GM12878 (cell line): Measurements from ENCODE around the gene SIPA1. TPM values are rescaled to one million over a fixed set of nuclear protein-coding genes. Genes with fewer than 3 reads are reported as not detected.

Experiments
- BACH1 ChIP-seq: fragments of 450-650 bp; IDR thresholded peaks from 2 replicates; pipeline ENCODE4 v1.6.1; 2017; ENCODE audit warnings: mild to moderate bottlenecking, borderline replicate concordance
- BCL11A ChIP-seq: IDR thresholded peaks from 2 replicates; pipeline ENCODE4 v1.6.1; 2011; ENCODE audit warnings: low read depth, low read length
- BHLHE40 ChIP-seq, 2 experiments: fragments of 450-650 bp in 1 of 2; IDR thresholded peaks; 2 replicates each; pipeline ENCODE4 v1.6.1; 2011 to 2017; ENCODE audit warnings: low read depth in 2 of 2, borderline replicate concordance in 1 of 2, improper control_type of control experiment in 1 of 2, low read length in 1 of 2, mild to moderate bottlenecking in 1 of 2
- CHD2 ChIP-seq: IDR thresholded peaks from 2 replicates; pipeline ENCODE4 v1.6.1; 2011; ENCODE audit warnings: low read depth, low read length, improper control_type of control experiment, borderline replicate concordance
- EGR1 ChIP-seq, 2 experiments: IDR thresholded peaks; 1 replicate in 1 of 2; 2 replicates in 1 of 2; pipeline ENCODE4 v1.6.1; 2011 to 2012; ENCODE audit warnings: low read depth in 2 of 2, low read length in 2 of 2, borderline replicate concordance in 1 of 2, mild to moderate bottlenecking in 1 of 2, moderate library complexity in 1 of 2
- ELK1 ChIP-seq: IDR thresholded peaks from 2 replicates; pipeline ENCODE4 v1.6.1; 2012; ENCODE audit warnings: low read depth, low read length, improper control_type of control experiment
- HCFC1 ChIP-seq: fragments of 150-350 bp; IDR thresholded peaks from 2 replicates; pipeline ENCODE4 v1.6.1; 2014; ENCODE audit warnings: low read length
- HSF1 ChIP-seq: fragments of 150-350 bp; IDR thresholded peaks from 2 replicates; pipeline ENCODE4 v1.6.1; 2014; ENCODE audit warnings: mild to moderate bottlenecking, low read depth, low read length
- IKZF2 ChIP-seq, 2 experiments: fragments of 450-650 bp; IDR thresholded peaks; 2 replicates each; pipeline ENCODE4 v1.6.1; 2017; ENCODE audit warnings: mild to moderate bottlenecking in 2 of 2, moderate library complexity in 2 of 2
- MLLT1 ChIP-seq: fragments of 450-650 bp; IDR thresholded peaks from 2 replicates; pipeline ENCODE4 v1.6.1; 2016; ENCODE audit warnings: mild to moderate bottlenecking
- MYB ChIP-seq: fragments of 150-350 bp; IDR thresholded peaks from 2 replicates; pipeline ENCODE4 v1.6.1; 2014; ENCODE audit warnings: mild to moderate bottlenecking, low read depth, low read length, borderline replicate concordance
- NBN ChIP-seq: fragments of 450-650 bp; IDR thresholded peaks from 2 replicates; pipeline ENCODE4 v1.6.1; 2016
- NFYB ChIP-seq: IDR thresholded peaks from 2 replicates; pipeline ENCODE4 v1.6.1; 2011; ENCODE audit warnings: low read depth, mild to moderate bottlenecking, low read length, improper control_type of control experiment, moderate library complexity; ENCODE audit not compliant: insufficient read depth
- USF2 ChIP-seq: IDR thresholded peaks from 2 replicates; pipeline ENCODE4 v1.6.1; 2011; ENCODE audit warnings: low read depth, low read length, improper control_type of control experiment, borderline replicate concordance
- ZBTB11 ChIP-seq: fragments of 450-650 bp; formaldehyde crosslinking; IDR thresholded peaks from 2 replicates; pipeline ENCODE4 v1.5.0; 2022; ENCODE audit warnings: mild to moderate bottlenecking, missing genetic modification characterization
- ZBTB33 ChIP-seq: fragments of 450-650 bp; IDR thresholded peaks from 2 replicates; pipeline ENCODE4 v1.6.1; 2017; ENCODE audit warnings: mild to moderate bottlenecking
- ZNF217 ChIP-seq: fragments of 450-650 bp; IDR thresholded peaks from 2 replicates; pipeline ENCODE4 v1.6.1; 2017; ENCODE audit warnings: antibody characterized with exemption, mild to moderate bottlenecking
- ZNF274 ChIP-seq: IDR thresholded peaks from one replicate; pipeline ENCODE4 v1.8.0; 2011; ENCODE audit not compliant: insufficient read length, insufficient read depth
- polyA plus RNA-seq, 11 experiments: library from polyadenylated mRNA; depleted of rRNA in 4 of 11; unstranded in 6 of 11; stranded (reverse) in 5 of 11; fragments of >200 nt; fragmentation: Nextera tagmentation in 4 of 11; fragmentation: Illumina TruSeq in 1 of 11; extraction: Ambion mirVana in 4 of 11; extraction: Trizol in 1 of 11; gene quantifications; 1 replicate in 1 of 11; 2 replicates in 10 of 11; pipeline versions ENCODE4 v1.2.1 to v1.2.3, GENCODE V29; 2011 to 2016; ENCODE audit warnings: inconsistent platforms in 2 of 11, missing spikeins in 2 of 11, low read depth in 1 of 11
- total RNA-seq, 4 experiments: library from RNA; depleted of rRNA in 3 of 4; stranded (reverse); fragments of >200 nt in 3 of 4; fragmentation: Illumina TruSeq in 1 of 4; extraction: Trizol in 1 of 4; gene quantifications; 2 replicates each; pipeline versions ENCODE4 v1.2.1 to v1.2.3, GENCODE V29; 2013 to 2021

SIPA1 gene
- total and polyA plus RNA-seq, 10 of the 15 experiments (the other 5 are each of a cell fraction or from before 2014, with no cell fraction given), result 1.0 to 139 (median 33.4) TPM

GRCh38 chr11:65652511-65653228, 14.8 kb downstream of the SIPA1 start (continued):
- TF ChIP-seq ZBTB11 (CRISPR knock-in tag) (0 out of 2 replicates have a peak, but pooled peaks have one; percentile 10), ZNF217 (no peak), USF2 (no peak), ELK1 (peak; percentile 50; the same call in 1 of the 2 replicates), CHD2 (peak; percentile 50; the same call in 1 of the 2 replicates), BHLHE40 (IDR thresholded peaks at IDR 0.05; ENCODE audit: borderline replicate concordance in 1 of 2, low read depth in 2 of 2, low read length in 1 of 2) (peak in 1 of 2 experiments; percentile 43; a peak in 1 of 4 replicates), MLLT1 (peak; percentile 81), EGR1 (IDR thresholded peaks at IDR 0.05; ENCODE audit: borderline replicate concordance in 1 of 2, low read depth in 2 of 2, low read length in 2 of 2) (peak in 1 of 2 experiments; percentile 92; a peak in 2 of 3 replicates), IKZF2 (IDR thresholded peaks at IDR 0.05) (peak; percentile 67 to 71; a peak in 2 of 4 replicates), ZNF274 (no peak), HSF1 (no peak), BCL11A (peak; percentile 44; the same call in 1 of the 2 replicates), HCFC1 (no peak), MYB (no peak), ZBTB33 (no peak), NFYB (no peak), NBN (peak; percentile 92), BACH1 (peak; percentile 87)
